ENCODE results near the gene MSRB3.

Gene MSRB3

GRCh38 chr12:65511912-65512311 lies 233.4 kb downstream of the MSRB3 start:
- H3K9me3 Mint-ChIP-seq: no peaks in the 10 kb centered on the region
- ATAC-seq: no peak
- H3K27me3 Mint-ChIP-seq: no peaks in the 10 kb centered on the region
- no peaks in the 10 kb centered on the region for H3K36me3 Mint-ChIP-seq
- H3K4me3 Mint-ChIP-seq: no peak overlapping the region
- H3K4me1 Mint-ChIP-seq: no peaks in the 10 kb centered on the region
- H3K27ac Mint-ChIP-seq: no peak overlapping the region
